GM12872 (cell line): ENCODE results near the gene MCCC2.

Experiments used
- TF ChIP-seq, protein P1 (sequence below): IDR thresholded peaks from 3 replicates; pipeline ENCODE4 v1.5.1; 2011; ENCODE audit warnings: low read depth, mild to moderate bottlenecking, low read length, moderate library complexity; ENCODE audit not compliant: insufficient read depth

The MCCC2 gene

DNA sequence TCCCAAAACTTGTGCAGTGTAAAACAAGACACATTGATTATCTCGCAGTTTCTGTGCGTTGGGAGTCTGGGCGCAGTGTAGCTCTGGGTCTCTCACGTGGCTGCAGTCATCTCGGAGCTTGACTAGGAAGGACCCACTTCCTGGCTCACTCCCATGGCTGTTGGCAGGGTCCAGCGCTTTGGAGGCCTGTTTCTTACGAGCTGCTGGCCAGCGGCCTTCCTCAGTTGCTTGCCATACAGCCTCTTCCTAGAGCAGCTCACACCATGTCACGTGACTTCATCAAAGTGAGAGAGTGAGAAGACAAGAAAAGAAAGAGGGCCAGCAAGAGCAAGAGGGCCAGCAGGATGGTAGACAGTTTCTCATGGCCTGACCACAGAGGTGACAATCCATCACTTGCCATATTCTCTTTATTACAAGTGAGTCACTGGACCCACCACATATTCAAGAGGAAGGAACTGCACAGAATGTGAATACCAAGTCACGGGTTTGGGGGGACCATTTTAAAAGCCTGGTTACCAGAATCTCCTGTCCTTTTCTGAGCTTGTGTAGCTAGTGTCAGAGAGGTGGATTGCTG lies 36.2 kb downstream of the MCCC2 start:
- TF ChIP-seq, protein P1, sequence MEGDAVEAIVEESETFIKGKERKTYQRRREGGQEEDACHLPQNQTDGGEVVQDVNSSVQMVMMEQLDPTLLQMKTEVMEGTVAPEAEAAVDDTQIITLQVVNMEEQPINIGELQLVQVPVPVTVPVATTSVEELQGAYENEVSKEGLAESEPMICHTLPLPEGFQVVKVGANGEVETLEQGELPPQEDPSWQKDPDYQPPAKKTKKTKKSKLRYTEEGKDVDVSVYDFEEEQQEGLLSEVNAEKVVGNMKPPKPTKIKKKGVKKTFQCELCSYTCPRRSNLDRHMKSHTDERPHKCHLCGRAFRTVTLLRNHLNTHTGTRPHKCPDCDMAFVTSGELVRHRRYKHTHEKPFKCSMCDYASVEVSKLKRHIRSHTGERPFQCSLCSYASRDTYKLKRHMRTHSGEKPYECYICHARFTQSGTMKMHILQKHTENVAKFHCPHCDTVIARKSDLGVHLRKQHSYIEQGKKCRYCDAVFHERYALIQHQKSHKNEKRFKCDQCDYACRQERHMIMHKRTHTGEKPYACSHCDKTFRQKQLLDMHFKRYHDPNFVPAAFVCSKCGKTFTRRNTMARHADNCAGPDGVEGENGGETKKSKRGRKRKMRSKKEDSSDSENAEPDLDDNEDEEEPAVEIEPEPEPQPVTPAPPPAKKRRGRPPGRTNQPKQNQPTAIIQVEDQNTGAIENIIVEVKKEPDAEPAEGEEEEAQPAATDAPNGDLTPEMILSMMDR, result no peak

DNA sequence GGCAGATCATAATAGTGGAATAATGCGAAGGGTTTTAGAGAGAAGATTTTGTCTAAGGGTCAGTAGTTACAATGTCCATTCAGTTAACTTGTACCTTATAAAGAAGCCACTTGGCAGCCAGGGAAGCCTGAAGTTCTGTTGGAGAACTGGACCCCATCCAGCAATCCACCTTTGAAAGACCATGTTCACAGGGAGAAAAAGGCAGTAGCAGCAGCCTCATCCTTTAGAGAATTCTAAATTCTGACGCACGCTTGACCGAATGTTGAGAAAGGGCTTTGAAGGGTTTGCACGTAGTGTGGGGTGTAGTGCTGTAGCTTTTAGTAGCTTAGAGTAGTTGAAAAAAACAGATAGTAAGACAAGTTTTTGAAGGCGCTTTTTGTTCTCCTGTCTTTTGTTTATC lies 42.8 kb downstream of the MCCC2 start:
- TF ChIP-seq, protein P1, result no peak

DNA sequence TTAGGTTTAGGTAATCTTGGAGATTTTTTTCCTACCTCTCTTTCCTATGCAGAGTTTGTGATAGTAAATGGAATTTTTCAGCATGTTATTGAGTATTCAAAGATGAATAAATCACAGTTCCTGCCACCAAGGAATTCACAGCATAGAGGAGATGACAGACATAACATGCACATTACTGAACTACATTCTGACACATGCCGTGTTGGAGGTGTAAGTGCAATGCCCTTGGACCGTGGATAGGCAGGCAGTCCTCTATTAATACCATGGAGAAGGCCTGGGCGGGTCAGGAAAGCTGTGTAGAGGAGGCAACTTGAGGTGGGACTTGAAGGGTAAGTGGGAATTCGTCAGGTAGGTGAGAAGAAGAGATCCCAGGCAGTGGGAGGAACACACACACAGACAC lies 43.9 kb downstream of the MCCC2 start:
- TF ChIP-seq, protein P1, result no peak

DNA sequence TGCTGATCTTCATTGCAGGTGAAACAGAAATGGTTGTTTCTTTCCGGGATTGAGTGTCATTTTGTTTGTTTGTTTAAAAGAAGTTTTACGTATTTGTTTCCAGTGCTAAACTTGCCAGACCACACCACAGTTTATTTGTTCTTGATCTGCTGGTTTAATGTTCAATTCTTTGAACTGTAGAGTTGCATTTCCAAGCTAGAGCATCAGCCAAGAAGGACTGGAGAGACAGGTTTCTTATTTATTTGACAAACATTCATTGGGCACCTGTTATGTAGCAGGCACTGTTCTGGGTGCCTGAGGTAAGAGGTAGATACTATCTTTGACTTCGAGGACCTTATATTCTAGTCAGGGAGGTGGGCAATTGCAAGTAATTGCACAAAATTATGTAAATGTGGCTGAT lies 45.0 kb downstream of the MCCC2 start:
- TF ChIP-seq, protein P1, result no peak

DNA sequence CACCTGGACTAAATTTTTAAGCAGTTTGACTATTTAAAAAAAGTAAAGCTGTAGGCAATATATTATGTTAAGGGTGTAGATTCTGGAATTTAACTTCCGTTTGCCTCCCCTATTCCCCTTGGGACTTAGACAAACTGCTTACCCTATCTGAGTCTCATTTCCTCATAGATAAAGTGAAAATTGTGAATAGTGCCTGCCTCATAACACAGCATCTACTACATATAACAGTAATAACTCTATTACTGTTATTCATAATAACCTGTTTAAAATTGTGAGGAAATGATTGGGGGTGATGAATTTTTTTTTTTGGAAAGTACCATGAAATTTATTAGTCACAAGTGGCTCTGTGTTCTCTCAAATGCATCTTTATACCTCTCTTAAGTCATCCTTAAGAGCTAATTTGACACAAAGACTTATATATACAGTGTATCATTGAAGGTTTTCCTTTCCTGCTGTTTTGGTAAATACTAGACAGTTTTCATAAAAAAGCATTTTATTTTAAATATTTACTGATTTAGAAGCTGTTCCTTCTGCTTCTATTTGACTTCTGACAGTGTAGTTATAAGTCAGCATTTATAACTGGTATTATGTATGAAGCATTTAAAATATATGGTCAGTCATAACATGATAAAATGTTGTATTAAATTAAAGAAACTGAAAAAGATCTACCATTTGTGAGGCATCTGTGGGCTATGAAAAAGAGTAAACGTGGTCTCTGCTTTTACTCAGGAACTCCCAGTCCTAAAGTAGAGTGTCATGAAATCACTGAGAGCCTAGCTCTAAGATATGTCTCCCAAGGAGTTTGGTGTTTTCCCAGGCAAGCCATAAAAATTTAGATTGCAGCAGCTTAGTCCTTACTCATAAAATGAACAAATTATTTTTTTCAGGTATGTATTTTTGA lies 46.4 kb downstream of the MCCC2 start:
- TF ChIP-seq, protein P1, result no peak

DNA sequence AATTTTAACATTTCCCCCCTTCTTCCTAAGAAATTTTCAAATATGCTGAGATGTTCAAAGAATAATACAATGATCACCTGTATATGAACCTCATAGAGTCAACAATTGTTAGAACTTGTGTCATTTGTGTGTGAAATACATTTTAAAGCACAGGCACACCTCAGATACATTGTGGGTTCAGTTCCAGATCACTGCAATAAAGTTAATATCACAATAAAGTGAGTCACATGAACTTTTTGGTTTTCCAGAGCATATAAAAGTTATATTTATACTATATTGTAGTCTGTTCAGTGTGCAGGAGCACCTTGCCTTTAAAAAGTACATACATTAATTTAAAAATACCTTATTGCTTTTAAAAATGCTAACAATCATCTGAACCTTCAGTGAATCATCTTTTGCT lies 50.0 kb downstream of the MCCC2 start:
- TF ChIP-seq, protein P1, result no peak

DNA sequence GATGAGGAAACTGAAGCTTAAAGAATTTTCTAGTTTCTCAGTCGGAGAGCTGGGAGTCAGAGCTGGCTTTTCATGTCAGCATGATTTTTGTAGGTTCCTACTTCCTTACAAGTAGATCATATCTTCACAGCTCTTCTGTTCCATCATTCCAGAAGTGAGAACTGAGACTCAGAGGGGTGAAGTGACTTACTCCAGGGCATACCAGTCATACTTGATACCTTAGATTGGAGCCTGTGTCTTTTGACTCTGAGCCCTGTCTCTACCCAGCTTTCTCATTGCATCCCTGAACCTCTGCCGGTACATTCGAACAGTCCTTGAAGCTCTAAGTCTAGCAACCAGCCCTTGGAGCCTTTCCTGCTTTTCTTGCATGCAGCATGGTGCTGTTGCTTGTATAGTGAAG lies 53.3 kb downstream of the MCCC2 start:
- TF ChIP-seq, protein P1, result no peak
